OCI-LY1 (cell line): ENCODE results near the gene GSDME.

Source experiments
- H2AFZ ChIP-seq: fragments of 200-600 bp; sonication (generic), shearing (Covaris generic); 2 replicates; pipeline ENCODE4 v1.6.0; 2014; ENCODE audit warnings: antibody characterized with exemption, mild to moderate bottlenecking, low read length
- H3F3A ChIP-seq: fragments of 200-600 bp; sonication (generic), shearing (Covaris generic); 2 replicates; pipeline ENCODE4 v1.6.0; 2014; ENCODE audit warnings: mild to moderate bottlenecking, antibody characterized with exemption, low read length, moderate library complexity; ENCODE audit not compliant: insufficient read depth
- H3K27ac ChIP-seq: fragments of 200-600 bp; sonication (generic); 2 replicates; pipeline ENCODE4 v1.5.1; 2014; ENCODE audit warnings: low read length, mixed run types, mild to moderate bottlenecking, low read depth; ENCODE audit not compliant: poor library complexity, severe bottlenecking
- H3K27me3 ChIP-seq: fragments of 200-600 bp; sonication (generic); 2 replicates; pipeline ENCODE4 v1.6.0; 2014; ENCODE audit warnings: antibody characterized with exemption, mild to moderate bottlenecking, low read length, moderate library complexity; ENCODE audit not compliant: insufficient read depth
- H3K36me3 ChIP-seq: fragments of 200-600 bp; sonication (generic); 2 replicates; pipeline ENCODE4 v1.6.1; 2014; ENCODE audit warnings: mild to moderate bottlenecking, antibody characterized with exemption, low read length, moderate library complexity, mixed read lengths; ENCODE audit not compliant: insufficient read depth
- H3K4me1 ChIP-seq: fragments of 200-600 bp; sonication (generic); 2 replicates; pipeline ENCODE4 v1.5.1; 2014; ENCODE audit warnings: mild to moderate bottlenecking, low read length, moderate library complexity; ENCODE audit not compliant: insufficient read depth, severe bottlenecking
- H3K4me2 ChIP-seq: fragments of 200-600 bp; sonication (generic), shearing (Covaris generic); 2 replicates; pipeline ENCODE4 v1.6.1; 2014; ENCODE audit warnings: low read length
- H3K4me3 ChIP-seq: fragments of 200-600 bp; sonication (generic); 2 replicates; pipeline ENCODE4 v1.5.1; 2014; ENCODE audit warnings: low read length, low read depth, mild to moderate bottlenecking, mixed read lengths; ENCODE audit not compliant: poor library complexity, severe bottlenecking
- H3K79me2 ChIP-seq: fragments of 200-600 bp; shearing (Covaris generic); 2 replicates; pipeline ENCODE4 v1.6.1; 2016; ENCODE audit warnings: mixed run types, low read length, mixed read lengths; ENCODE audit not compliant: insufficient read depth
- H3K9ac ChIP-seq: fragments of 200-600 bp; sonication (generic), shearing (Covaris generic); 2 replicates; pipeline ENCODE4 v1.6.1; 2014; ENCODE audit warnings: mild to moderate bottlenecking, low read length, mixed read lengths
- H3K9me2 ChIP-seq: fragments of 200-600 bp; sonication (generic), shearing (Covaris generic); 2 replicates; pipeline ENCODE4 v1.6.1; 2014; ENCODE audit warnings: low read depth, mild to moderate bottlenecking, low read length, mixed read lengths
- H3K9me3 ChIP-seq: fragments of 200-600 bp; shearing (Covaris generic); 2 replicates; pipeline ENCODE4 v1.6.1; 2014; ENCODE audit warnings: low read length, mixed read lengths
- H4K20me1 ChIP-seq: fragments of 200-600 bp; sonication (generic), shearing (Covaris generic); 2 replicates; pipeline ENCODE4 v1.6.0; 2016; ENCODE audit warnings: mild to moderate bottlenecking, low read length; ENCODE audit not compliant: insufficient read depth
- CTCF ChIP-seq: fragments of 200-600 bp; sonication (generic), shearing (Covaris generic); IDR thresholded peaks from 2 replicates; pipeline ENCODE4 v1.5.1; 2017; ENCODE audit warnings: mild to moderate bottlenecking, antibody characterized with exemption, low read length, moderate library complexity, mixed read lengths
- EZH2 ChIP-seq: fragments of 200-600 bp; sonication (generic), shearing (Covaris generic); IDR thresholded peaks from 2 replicates; pipeline ENCODE4 v1.8.0; 2017; ENCODE audit warnings: borderline replicate concordance, mixed run types, mild to moderate bottlenecking, antibody characterized with exemption, low read length, moderate library complexity, mixed read lengths

The GSDME gene

GRCh38 chr7:24769851-24770250, 12.6 kb upstream of the GSDME start:
- Histone ChIP-seq H3K79me2 (no peaks in the 10 kb centered on the region), H4K20me1 (no peaks in the 10 kb centered on the region), H3K4me3 (no peak overlapping the region), H3K9me3 (no peaks in the 10 kb centered on the region), H3K9ac (no peak overlapping the region), H3K27me3 (peaks cover 12% of the 10 kb centered on the region), H3K4me1 (no peaks in the 10 kb centered on the region), H3K36me3 (no peaks in the 10 kb centered on the region), H3K9me2 (no peaks in the 10 kb centered on the region), H3F3A (no peaks in the 10 kb centered on the region), H3K4me2 (no peak overlapping the region), H2AFZ (no peak overlapping the region), H3K27ac (no peak overlapping the region)
- TF ChIP-seq CTCF (no peak), EZH2 (no peak)

- TF ChIP-seq CTCF: no peak
- no peak for TF ChIP-seq EZH2
- Histone ChIP-seq H3K9ac (no peak overlapping the region), H3K9me2 (no peaks in the 10 kb centered on the region), H2AFZ (no peak overlapping the region), H3K27me3 (peaks cover 14% of the 10 kb centered on the region), H3F3A (no peaks in the 10 kb centered on the region), H3K9me3 (no peaks in the 10 kb centered on the region), H3K4me2 (no peak overlapping the region), H3K79me2 (no peaks in the 10 kb centered on the region), H3K4me1 (no peaks in the 10 kb centered on the region), H4K20me1 (no peaks in the 10 kb centered on the region), H3K36me3 (no peaks in the 10 kb centered on the region), H3K27ac (no peak overlapping the region), H3K4me3 (no peak overlapping the region)
Measured at GRCh38 chr7:24769014-24769830, 12.0 kb upstream of the GSDME start.

- Histone ChIP-seq H3K4me1 (no peaks in the 10 kb centered on the region), H3K9ac (no peak overlapping the region), H3K27ac (no peak overlapping the region), H3K9me3 (no peaks in the 10 kb centered on the region), H3K27me3 (peaks cover 17% of the 10 kb centered on the region), H3K9me2 (no peaks in the 10 kb centered on the region), H4K20me1 (no peaks in the 10 kb centered on the region), H3K4me3 (no peak overlapping the region), H3F3A (no peaks in the 10 kb centered on the region), H3K4me2 (no peak overlapping the region), H3K79me2 (no peaks in the 10 kb centered on the region), H2AFZ (no peak overlapping the region), H3K36me3 (no peaks in the 10 kb centered on the region)
- TF ChIP-seq EZH2 (no peak), CTCF (peak; percentile 11; the same call in 1 of the 2 replicates)
Measured at GRCh38 chr7:24767878-24768569, 10.8 kb upstream of the GSDME start.
